Activated CD8-positive, alpha-beta T cell treated with anti-CD3 and anti-CD28 coated beads for 36 hours (primary cell): ENCODE measurements around the gene CEMIP. TPM values are rescaled to one million over a fixed set of nuclear protein-coding genes. Genes with fewer than 3 reads are reported as not detected.

Source experiments
- ATAC-seq: fragments of 200-7000 bp; cut with Tn5 transposase; one replicate; pipeline ENCODE4 v1.10.0; 2021; ENCODE audit warnings: mild to moderate bottlenecking, moderate library complexity
- CTCF ChIA-PET: fragments of 350-600 bp; sonication (Branson Sonifier 250); formaldehyde crosslinking; loops from one replicate; lab custom pipeline; 2021; ENCODE audit warnings: antibody characterized with exemption; lab: Charles Lee
- POLR2A ChIA-PET: fragments of 350-600 bp; sonication (Branson Sonifier 250); formaldehyde crosslinking; loops from one replicate; lab custom pipeline; 2021; ENCODE audit warnings: antibody characterized with exemption; lab: Charles Lee
- DNase-seq: peaks from one replicate; pipeline ENCODE4 v3.0.0-alpha.2; 2020
- H3K27ac Mint-ChIP-seq: one replicate; pipeline ENCODE4 v1.8.0; 2021; ENCODE audit warnings: mild to moderate bottlenecking, mixed read lengths
- H3K27me3 Mint-ChIP-seq: one replicate; pipeline ENCODE4 v1.8.0; 2021; ENCODE audit warnings: mixed read lengths
- H3K36me3 Mint-ChIP-seq: one replicate; pipeline ENCODE4 v1.8.0; 2021; ENCODE audit warnings: low read depth, mixed read lengths
- H3K4me1 Mint-ChIP-seq: one replicate; pipeline ENCODE4 v1.8.0; 2021; ENCODE audit warnings: low read depth, mixed read lengths
- H3K4me3 Mint-ChIP-seq: one replicate; pipeline ENCODE4 v1.8.0; 2021; ENCODE audit warnings: mild to moderate bottlenecking, moderate library complexity, mixed read lengths
- H3K9me3 Mint-ChIP-seq: one replicate; pipeline ENCODE4 v1.8.0; 2021; ENCODE audit warnings: mixed read lengths
- intact Hi-C: fragments of 100-400 bp; cut with micrococcal nuclease; formaldehyde crosslinking; loops from one replicate; pipeline ENCODE4 v1.10.0; 2022
- total RNA-seq, 2 experiments: library from RNA; stranded (reverse); gene quantifications; one replicate each; pipeline ENCODE4 v1.2.3, GENCODE V29; 2021
- TF ChIP-seq, protein P1 (sequence below): fragments of 200-600 bp; IDR thresholded peaks from one replicate; pipeline ENCODE4 v1.8.0; 2022; ENCODE audit warnings: antibody characterized with exemption, mild to moderate bottlenecking

CEMIP gene
- total RNA-seq, 2 experiments from 2014 or later = not detected

GRCh38 chr15:80967991-80968510, 188.9 kb downstream of the CEMIP start:
- Mint-ChIP-seq H3K36me3 (peaks cover 33% of the 10 kb centered on the region), H3K4me1 (peaks cover 5% of the 10 kb centered on the region), H3K9me3 (no peaks in the 10 kb centered on the region), H3K4me3 (no peak overlapping the region), H3K27me3 (no peaks in the 10 kb centered on the region), H3K27ac (no peak overlapping the region)
- DNase-seq = no peak
- TF ChIP-seq, protein P1, sequence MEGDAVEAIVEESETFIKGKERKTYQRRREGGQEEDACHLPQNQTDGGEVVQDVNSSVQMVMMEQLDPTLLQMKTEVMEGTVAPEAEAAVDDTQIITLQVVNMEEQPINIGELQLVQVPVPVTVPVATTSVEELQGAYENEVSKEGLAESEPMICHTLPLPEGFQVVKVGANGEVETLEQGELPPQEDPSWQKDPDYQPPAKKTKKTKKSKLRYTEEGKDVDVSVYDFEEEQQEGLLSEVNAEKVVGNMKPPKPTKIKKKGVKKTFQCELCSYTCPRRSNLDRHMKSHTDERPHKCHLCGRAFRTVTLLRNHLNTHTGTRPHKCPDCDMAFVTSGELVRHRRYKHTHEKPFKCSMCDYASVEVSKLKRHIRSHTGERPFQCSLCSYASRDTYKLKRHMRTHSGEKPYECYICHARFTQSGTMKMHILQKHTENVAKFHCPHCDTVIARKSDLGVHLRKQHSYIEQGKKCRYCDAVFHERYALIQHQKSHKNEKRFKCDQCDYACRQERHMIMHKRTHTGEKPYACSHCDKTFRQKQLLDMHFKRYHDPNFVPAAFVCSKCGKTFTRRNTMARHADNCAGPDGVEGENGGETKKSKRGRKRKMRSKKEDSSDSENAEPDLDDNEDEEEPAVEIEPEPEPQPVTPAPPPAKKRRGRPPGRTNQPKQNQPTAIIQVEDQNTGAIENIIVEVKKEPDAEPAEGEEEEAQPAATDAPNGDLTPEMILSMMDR = no peak
- no peak for ATAC-seq
- ChIA-PET CTCF (interaction anchor here (0.9 to 6.4 kb wide), 13 partner anchors 9 to 512 kb away, joined by 3 to 65 read pairs (median 4); partner anchors contain the start of gene CEMIP), POLR2A (no interaction called here)
- intact Hi-C loops = no loop called here

DNA sequence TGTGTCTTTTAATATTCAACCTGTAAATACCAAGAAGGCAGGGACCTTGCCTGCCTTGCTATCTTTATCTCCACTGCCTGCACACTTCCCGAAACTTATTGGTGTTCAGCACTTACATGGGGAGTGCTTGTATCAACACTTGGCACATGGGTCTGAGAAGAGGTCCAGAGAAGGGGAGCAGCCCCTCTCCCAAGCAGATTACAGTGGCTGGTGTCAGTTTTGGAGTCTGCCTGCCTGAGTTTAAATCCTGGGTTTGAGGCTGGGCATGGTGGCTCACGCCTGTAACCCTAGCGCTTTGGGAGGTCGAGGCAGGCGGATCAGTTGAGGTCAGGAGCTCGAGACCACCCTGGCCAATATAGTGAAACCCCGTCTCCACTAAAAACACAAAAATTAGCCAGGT, 190.1 kb downstream of the CEMIP start:
- no peak for ATAC-seq
- intact Hi-C loops = no loop called here
- TF ChIP-seq, protein P1 = no peak
- H3K36me3 Mint-ChIP-seq = peaks cover 25% of the 10 kb centered on the region
- no peaks in the 10 kb centered on the region for H3K9me3 Mint-ChIP-seq
- ChIA-PET CTCF (interaction anchor here (0.6 to 6.4 kb wide), 37 partner anchors 9 to 517 kb away, joined by 3 to 65 read pairs (median 5); partner anchors contain the start of genes ABHD17C and CEMIP), POLR2A (no interaction called here)
- DNase-seq = no peak
- no peaks in the 10 kb centered on the region for H3K27me3 Mint-ChIP-seq
- no peak overlapping the region for H3K27ac Mint-ChIP-seq
- H3K4me1 Mint-ChIP-seq = peaks cover 7% of the 10 kb centered on the region
- H3K4me3 Mint-ChIP-seq = no peak overlapping the region

DNA sequence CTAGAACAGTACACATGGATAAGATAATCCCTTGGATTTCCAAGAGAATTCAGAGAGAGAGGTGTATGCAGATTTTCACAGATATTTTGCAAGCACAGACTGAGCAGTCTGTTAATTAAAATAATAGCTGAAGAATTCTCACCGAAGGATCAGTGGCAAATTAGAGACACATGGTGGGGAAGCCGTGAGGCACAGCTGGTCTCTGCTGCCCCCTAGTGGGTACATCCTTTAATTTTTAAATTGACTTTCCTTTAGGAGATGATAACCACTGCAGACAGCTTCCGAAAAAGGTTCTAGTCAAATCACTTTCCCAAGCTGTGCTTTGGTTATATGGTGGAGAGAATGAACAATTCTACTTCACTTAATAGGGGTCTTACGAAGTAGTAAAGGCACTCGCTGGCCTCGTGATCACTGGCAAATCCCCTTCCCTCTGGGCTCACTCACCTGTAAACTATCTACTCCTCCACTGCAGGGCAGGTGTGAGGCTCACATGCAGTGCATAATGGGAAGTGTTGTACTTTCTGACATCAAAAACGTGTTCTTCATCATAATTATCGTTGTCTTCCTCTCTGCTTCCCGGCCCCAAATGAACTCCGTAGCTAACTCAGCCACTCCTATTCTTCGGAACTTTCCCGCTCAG, 191.0 kb downstream of the CEMIP start:
- Mint-ChIP-seq H3K27me3 (no peaks in the 10 kb centered on the region), H3K4me1 (peaks cover 8% of the 10 kb centered on the region), H3K27ac (no peak overlapping the region), H3K4me3 (no peak overlapping the region), H3K36me3 (peaks cover 16% of the 10 kb centered on the region), H3K9me3 (no peaks in the 10 kb centered on the region)
- POLR2A ChIA-PET = no interaction called here
- intact Hi-C loops = loop anchor here (5.0 kb wide), 2 partner anchors 193 to 513 kb away; partner anchors contain the start of gene CEMIP
- TF ChIP-seq, protein P1 = peak; percentile 91
- ATAC-seq = peak; percentile 65
- DNase-seq = peak; percentile 74
- CTCF ChIA-PET = interaction anchor here (0.6 to 6.4 kb wide), 44 partner anchors 9 to 902 kb away, joined by 3 to 65 read pairs (median 4); partner anchors contain the start of genes ABHD17C and CEMIP

DNA sequence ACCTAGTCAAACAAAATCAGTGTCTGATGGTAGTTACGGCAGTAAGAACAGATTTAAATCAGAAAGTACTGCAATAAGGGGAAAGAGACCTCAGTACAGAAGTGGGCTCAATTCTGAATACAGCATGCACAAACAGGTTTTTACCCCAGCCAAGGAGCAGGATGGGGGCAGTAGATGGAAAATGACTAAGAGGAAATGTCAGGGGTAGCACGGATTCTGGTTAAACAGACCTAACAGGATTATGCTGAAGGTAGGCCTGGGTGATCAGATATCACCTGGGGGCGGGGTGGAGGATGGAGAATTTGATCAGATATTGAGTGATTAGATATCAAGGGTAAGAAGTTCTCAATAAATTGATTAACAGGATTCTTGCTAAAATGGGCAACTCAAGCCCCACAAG, 191.5 kb downstream of the CEMIP start:
- Mint-ChIP-seq H3K4me3 (no peak overlapping the region), H3K36me3 (peaks cover 14% of the 10 kb centered on the region), H3K9me3 (no peaks in the 10 kb centered on the region), H3K4me1 (peaks cover 13% of the 10 kb centered on the region), H3K27me3 (no peaks in the 10 kb centered on the region), H3K27ac (no peak overlapping the region)
- TF ChIP-seq, protein P1 = no peak
- intact Hi-C loops = loop anchor here (5.0 kb wide), 2 partner anchors 193 to 513 kb away; partner anchors contain the start of gene CEMIP
- CTCF ChIA-PET = interaction anchor here (0.6 to 6.4 kb wide), 31 partner anchors 9 to 903 kb away, joined by 3 to 65 read pairs (median 6); partner anchors contain the start of genes ABHD17C and CEMIP
- no peak for DNase-seq
- ATAC-seq = no peak
- POLR2A ChIA-PET = no interaction called here

- TF ChIP-seq, protein P1 = no peak
- Mint-ChIP-seq H3K36me3 (peaks cover 13% of the 10 kb centered on the region), H3K4me1 (peaks cover 15% of the 10 kb centered on the region), H3K9me3 (no peaks in the 10 kb centered on the region), H3K27me3 (no peaks in the 10 kb centered on the region), H3K4me3 (no peak overlapping the region), H3K27ac (no peak overlapping the region)
- CTCF ChIA-PET = interaction anchor here (0.7 to 6.4 kb wide), 9 partner anchors 9 to 516 kb away, joined by 3 to 65 read pairs (median 19); partner anchors contain the start of gene CEMIP
- POLR2A ChIA-PET = no interaction called here
- DNase-seq (no peak), ATAC-seq (no peak)
- intact Hi-C loops = loop anchor here (5.0 kb wide), 2 partner anchors 194 to 514 kb away; partner anchors contain the start of gene CEMIP
Observed at GRCh38 chr15:80971143-80971542, 192.0 kb downstream of the CEMIP start.
